ENCODE data around the gene MAP1LC3C. TPM values are rescaled to one million over a fixed set of nuclear protein-coding genes. Genes with fewer than 3 reads are reported as not detected.
A peak's percentile ranks its signal among the peaks of the same experiment; 100 is the strongest.

Gene MAP1LC3C
- total RNA-seq, 1 donor from 2014 or later, result not detected

- no peak overlapping the region for H3K4me2 ChIP-seq
- no peaks in the 10 kb centered on the region for H3K79me2 ChIP-seq (ENCODE audit: low read depth)
- H3K27ac Mint-ChIP-seq, result no peak overlapping the region
- peaks cover 12% of the 10 kb centered on the region for H3K4me1 Mint-ChIP-seq
- no peaks in the 10 kb centered on the region for H3K9me3 ChIP-seq (ENCODE audit: low read depth)
- H3K4me3 Mint-ChIP-seq, result no peak overlapping the region
- H3F3A ChIP-seq (ENCODE audit: low read depth), result peaks cover 8% of the 10 kb centered on the region
- H2AFZ ChIP-seq (replicated peaks), result no peak overlapping the region
- H3K27me3 ChIP-seq, result no peaks in the 10 kb centered on the region
- peaks cover 12% of the 10 kb centered on the region for H3K9me3 Mint-ChIP-seq
- no peak for TF ChIP-seq EZH2 (IDR thresholded peaks at IDR 0.05)
- peaks cover 2% of the 10 kb centered on the region for H3K36me3 Mint-ChIP-seq
- H3K4me3 ChIP-seq, result no peak overlapping the region
- no peaks in the 10 kb centered on the region for H4K20me1 ChIP-seq (ENCODE audit: low read depth)
- no peaks in the 10 kb centered on the region for H3K36me3 ChIP-seq
- no peak overlapping the region for H3K27ac ChIP-seq
- H3K4me1 ChIP-seq, result peaks cover 10% of the 10 kb centered on the region
- H3K9ac ChIP-seq, result no peak overlapping the region
- no peak for DNase-seq (ENCODE audit: low spot score)
- H3K27me3 Mint-ChIP-seq (ENCODE audit: insufficient read depth, low read depth), result peaks cover 5% of the 10 kb centered on the region
Measured at GRCh38 chr1:242030071-242030470, 31.2 kb upstream of the MAP1LC3C start.

DNA sequence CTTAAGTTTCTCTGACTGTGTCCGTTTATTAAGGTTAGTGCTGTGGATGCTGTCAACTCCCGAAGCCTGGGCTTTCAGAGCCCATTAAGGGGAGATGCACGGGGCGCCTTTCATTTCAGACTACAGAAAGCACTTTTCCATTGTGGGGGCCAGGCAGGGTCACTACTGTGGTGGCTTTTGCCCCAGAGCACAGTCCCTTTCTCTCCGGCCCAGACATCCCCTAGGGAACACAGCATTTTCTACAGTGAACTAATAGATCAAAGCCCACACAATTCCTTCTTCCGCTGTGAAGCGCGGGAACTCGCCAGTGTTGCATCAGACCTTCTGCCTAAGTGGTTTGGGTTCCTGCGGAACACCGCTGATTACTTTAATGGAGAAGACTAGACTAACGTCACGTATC is 26.8 kb upstream of the MAP1LC3C start:
- no peaks in the 10 kb centered on the region for H3K27me3 ChIP-seq
- Mint-ChIP-seq H3K36me3 (peaks cover 2% of the 10 kb centered on the region), H3K4me1 (peaks cover 13% of the 10 kb centered on the region), H3K27me3 (ENCODE audit: insufficient read depth, low read depth) (peaks cover 12% of the 10 kb centered on the region), H3K4me3 (no peak overlapping the region), H3K27ac (peak overlapping the region; percentile 33), H3K9me3 (peaks cover 13% of the 10 kb centered on the region)
- H3F3A ChIP-seq (ENCODE audit: low read depth), result peaks cover 13% of the 10 kb centered on the region
- TF ChIP-seq CTCF (IDR thresholded peaks at IDR 0.05), result no peak
- TF ChIP-seq EZH2 (IDR thresholded peaks at IDR 0.05), result no peak
- no peak for TF ChIP-seq EZH2phosphoT487 (IDR thresholded peaks at IDR 0.05)
- H3K9ac ChIP-seq, result no peak overlapping the region
- no peak overlapping the region for H3K4me3 ChIP-seq
- no peak overlapping the region for H2AFZ ChIP-seq (replicated peaks)
- H3K4me2 ChIP-seq, result no peak overlapping the region
- H3K9me3 ChIP-seq (ENCODE audit: low read depth), result no peaks in the 10 kb centered on the region
- H3K36me3 ChIP-seq, result no peaks in the 10 kb centered on the region
- H3K4me1 ChIP-seq, result peaks cover 14% of the 10 kb centered on the region
- H3K27ac ChIP-seq, result no peak overlapping the region
- H4K20me1 ChIP-seq (ENCODE audit: low read depth), result no peaks in the 10 kb centered on the region
- no peaks in the 10 kb centered on the region for H3K79me2 ChIP-seq (ENCODE audit: low read depth)
- peak; percentile 55 for DNase-seq (ENCODE audit: low spot score)

- Mint-ChIP-seq H3K27me3 (ENCODE audit: insufficient read depth, low read depth) (peaks cover 16% of the 10 kb centered on the region), H3K27ac (no peak overlapping the region), H3K36me3 (peaks cover 1% of the 10 kb centered on the region), H3K4me3 (no peak overlapping the region), H3K4me1 (peaks cover 17% of the 10 kb centered on the region), H3K9me3 (peaks cover 10% of the 10 kb centered on the region)
- no peak overlapping the region for H3K9ac ChIP-seq
- H3K4me3 ChIP-seq, result no peak overlapping the region
- peaks cover 14% of the 10 kb centered on the region for H3K4me1 ChIP-seq
- TF ChIP-seq CTCF (IDR thresholded peaks at IDR 0.05) (no peak), EZH2 (IDR thresholded peaks at IDR 0.05) (no peak), EZH2phosphoT487 (IDR thresholded peaks at IDR 0.05) (no peak)
- H3F3A ChIP-seq (ENCODE audit: low read depth), result peaks cover 13% of the 10 kb centered on the region
- no peak overlapping the region for H3K4me2 ChIP-seq
- no peak overlapping the region for H3K27ac ChIP-seq
- H4K20me1 ChIP-seq (ENCODE audit: low read depth), result no peaks in the 10 kb centered on the region
- no peaks in the 10 kb centered on the region for H3K27me3 ChIP-seq
- H3K9me3 ChIP-seq (ENCODE audit: low read depth), result no peaks in the 10 kb centered on the region
- H3K36me3 ChIP-seq, result no peaks in the 10 kb centered on the region
- H3K79me2 ChIP-seq (ENCODE audit: low read depth), result no peaks in the 10 kb centered on the region
- no peak overlapping the region for H2AFZ ChIP-seq (replicated peaks)
- no peak for DNase-seq (ENCODE audit: low spot score)
Measured at GRCh38 chr1:242023805-242024204, 24.9 kb upstream of the MAP1LC3C start.

- Histone ChIP-seq H3K36me3 (no peaks in the 10 kb centered on the region), H3K9ac (no peak overlapping the region), H3K79me2 (ENCODE audit: low read depth) (no peaks in the 10 kb centered on the region), H3F3A (ENCODE audit: low read depth) (no peaks in the 10 kb centered on the region), H3K27me3 (no peaks in the 10 kb centered on the region), H3K9me3 (ENCODE audit: low read depth) (no peaks in the 10 kb centered on the region), H2AFZ (replicated peaks) (no peak overlapping the region), H3K4me1 (no peaks in the 10 kb centered on the region), H4K20me1 (ENCODE audit: low read depth) (no peaks in the 10 kb centered on the region), H3K4me2 (no peak overlapping the region), H3K4me3 (no peak overlapping the region), H3K27ac (no peak overlapping the region)
- no peak for DNase-seq (ENCODE audit: low spot score)
- Mint-ChIP-seq H3K27ac (peak overlapping the region; percentile 87), H3K4me3 (no peak overlapping the region), H3K36me3 (peaks cover 1% of the 10 kb centered on the region), H3K9me3 (peaks cover 5% of the 10 kb centered on the region), H3K4me1 (peaks cover 5% of the 10 kb centered on the region), H3K27me3 (ENCODE audit: insufficient read depth, low read depth) (peaks cover 14% of the 10 kb centered on the region)
- TF ChIP-seq EZH2 (IDR thresholded peaks at IDR 0.05) (no peak), CTCF (IDR thresholded peaks at IDR 0.05) (no peak), EZH2phosphoT487 (IDR thresholded peaks at IDR 0.05) (no peak)
Measured at GRCh38 chr1:242019018-242019417, 20.1 kb upstream of the MAP1LC3C start.
